HepG2 (cell line): Measurements from ENCODE around the gene PFDN2. TPM values are rescaled to one million over a fixed set of nuclear protein-coding genes. Genes with fewer than 3 reads are reported as not detected.

ENCODE experiments used
- ASH2L ChIP-seq: fragments of 300-600, 200-600 bp; sonication (generic); IDR thresholded peaks from 2 replicates; pipeline ENCODE4 v1.7.0; 2017; ENCODE audit warnings: low read depth, mild to moderate bottlenecking, moderate library complexity, mixed read lengths, low read length; ENCODE audit not compliant: insufficient read length
- E2F5 ChIP-seq: sonication (generic); formaldehyde crosslinking; conservative IDR thresholded peaks from 2 replicates; pipeline ENCODE4 v1.4.0; 2020; ENCODE audit warnings: missing genetic modification reagents
- IRX3 ChIP-seq: sonication (generic); formaldehyde crosslinking; IDR thresholded peaks from 2 replicates; pipeline ENCODE4 v1.8.1; 2023; ENCODE audit warnings: mild to moderate bottlenecking, low read depth, missing genetic modification reagents, borderline replicate concordance
- KAT8 ChIP-seq: IDR thresholded peaks from 2 replicates; pipeline ENCODE4 v1.6.1; 2016; ENCODE audit warnings: missing genetic modification reagents, missing compliant biosample characterization
- MEF2D ChIP-seq: sonication (generic); formaldehyde crosslinking; IDR thresholded peaks from 2 replicates; pipeline ENCODE4 v1.5.1; 2020; ENCODE audit warnings: mild to moderate bottlenecking, missing genetic modification reagents
- MZF1 ChIP-seq: sonication (generic); formaldehyde crosslinking; IDR thresholded peaks from 2 replicates; pipeline ENCODE4 v1.8.1; 2023; ENCODE audit warnings: mild to moderate bottlenecking, missing genetic modification reagents, borderline replicate concordance
- PHB2 ChIP-seq: fragments of 450-650 bp; IDR thresholded peaks from 2 replicates; pipeline ENCODE4 v1.6.1; 2018; ENCODE audit not compliant: partially characterized antibody
- RARG ChIP-seq: sonication (generic); formaldehyde crosslinking; IDR thresholded peaks from 2 replicates; pipeline ENCODE4 v1.4.0; 2020; ENCODE audit warnings: low read depth, mild to moderate bottlenecking, missing genetic modification reagents
- RORA ChIP-seq: sonication (generic); formaldehyde crosslinking; IDR thresholded peaks from 2 replicates; pipeline ENCODE4 v1.5.0; 2020; ENCODE audit warnings: mild to moderate bottlenecking, missing genetic modification reagents, moderate library complexity
- SIN3B ChIP-seq: fragments of 150-350 bp; IDR thresholded peaks from 2 replicates; pipeline ENCODE4 v1.6.1; 2014; ENCODE audit warnings: low read length
- SMAD9 ChIP-seq: sonication (generic); formaldehyde crosslinking; IDR thresholded peaks from 2 replicates; pipeline ENCODE4 v1.5.1; 2020; ENCODE audit warnings: mild to moderate bottlenecking, missing genetic modification reagents
- SRF ChIP-seq: IDR thresholded peaks from 2 replicates; pipeline ENCODE4 v1.6.1; 2011; ENCODE audit warnings: mild to moderate bottlenecking, low read depth, low read length, moderate library complexity
- STAT6 ChIP-seq: sonication (generic); formaldehyde crosslinking; IDR thresholded peaks from 2 replicates; pipeline ENCODE4 v1.4.0; 2020; ENCODE audit warnings: missing genetic modification reagents, mild to moderate bottlenecking, borderline replicate concordance
- U2AF1 ChIP-seq: fragments of 200-400 bp; formaldehyde crosslinking; optimal IDR thresholded peaks from 2 replicates; pipeline ENCODE3; 2017; ENCODE audit warnings: mild to moderate bottlenecking, low read depth, low read length
- YEATS2 ChIP-seq: sonication (generic); formaldehyde crosslinking; IDR thresholded peaks from 2 replicates; pipeline ENCODE4 v1.4.0; 2020; ENCODE audit warnings: missing genetic modification reagents, borderline replicate concordance
- ZFP62 ChIP-seq: sonication (generic); formaldehyde crosslinking; IDR thresholded peaks from 2 replicates; pipeline ENCODE4 v1.4.0; 2020; ENCODE audit warnings: missing genetic modification reagents
- ZMAT3 ChIP-seq: sonication (generic); formaldehyde crosslinking; conservative IDR thresholded peaks from 2 replicates; pipeline ENCODE4 v1.7.0; 2021; ENCODE audit warnings: missing genetic modification reagents
- ZNF451 ChIP-seq: sonication (generic); formaldehyde crosslinking; IDR thresholded peaks from 2 replicates; pipeline ENCODE4 v1.5.0; 2020; ENCODE audit warnings: mild to moderate bottlenecking, missing genetic modification reagents
- ZNF512 ChIP-seq: sonication (generic); formaldehyde crosslinking; IDR thresholded peaks from 2 replicates; pipeline ENCODE4 v1.4.0; 2020; ENCODE audit warnings: mild to moderate bottlenecking, missing genetic modification reagents
- ZNF670 ChIP-seq: sonication (generic); formaldehyde crosslinking; IDR thresholded peaks from 2 replicates; pipeline ENCODE4 v1.8.0; 2022; ENCODE audit warnings: mild to moderate bottlenecking, missing genetic modification reagents, borderline replicate concordance
- ZNF709 ChIP-seq: sonication (generic); formaldehyde crosslinking; IDR thresholded peaks from 2 replicates; pipeline ENCODE4 v1.5.0; 2020; ENCODE audit warnings: mild to moderate bottlenecking, missing genetic modification reagents
- ZNF775 ChIP-seq: sonication (generic); formaldehyde crosslinking; IDR thresholded peaks from 2 replicates; pipeline ENCODE4 v1.4.0; 2020; ENCODE audit warnings: missing genetic modification reagents, mild to moderate bottlenecking, moderate library complexity, borderline replicate concordance
- ZNF781 ChIP-seq: sonication (generic); formaldehyde crosslinking; IDR thresholded peaks from 2 replicates; pipeline ENCODE4 v1.5.1; 2020; ENCODE audit warnings: borderline replicate concordance, mild to moderate bottlenecking, missing genetic modification reagents; ENCODE audit errors: not compliant biosample characterization
- ZNF784 ChIP-seq: sonication (generic); formaldehyde crosslinking; IDR thresholded peaks from 2 replicates; pipeline ENCODE4 v1.5.1; 2020; ENCODE audit warnings: missing genetic modification reagents, mild to moderate bottlenecking, borderline replicate concordance
- ZNF792 ChIP-seq: IDR thresholded peaks from 2 replicates; pipeline ENCODE4 v1.6.1; 2016
- polyA plus RNA-seq, 8 experiments: library from polyadenylated mRNA; depleted of rRNA in 3 of 8; stranded (reverse) in 7 of 8; unstranded in 1 of 8; fragments of >200 nt; fragmentation: Illumina TruSeq in 4 of 8; extraction: Trizol in 4 of 8; gene quantifications; 2 replicates each; pipeline versions ENCODE4 v1.2.1 to v1.2.3, GENCODE V29; 2011 to 2016; ENCODE audit warnings: low read depth in 4 of 8, missing spikeins in 1 of 8, mixed read lengths in 1 of 8; ENCODE audit not compliant: insufficient read depth in 1 of 8
- total RNA-seq, 5 experiments: library from RNA; depleted of rRNA; stranded (reverse); fragments of >200 nt; fragmentation: Illumina TruSeq; extraction: Trizol; gene quantifications; 2 replicates each; pipeline ENCODE4 v1.2.3, GENCODE V29; 2016; ENCODE audit warnings: low read depth in 1 of 5

The PFDN2 gene
- total and polyA plus RNA-seq, 2 of the 13 experiments (the other 11 are each of a cell fraction or from before 2014, with no cell fraction given), result 62.6 to 63.6 TPM

- TF ChIP-seq STAT6 (no peak), SRF (no peak), ZNF512 (CRISPR knock-in tag) (no peak), ZNF670 (CRISPR knock-in tag) (peak; percentile 46; the same call in 1 of the 2 replicates), YEATS2 (CRISPR knock-in tag) (peak; percentile 56), U2AF1 (no peak), E2F5 (no peak), RARG (CRISPR knock-in tag) (no peak), ASH2L (peak; percentile 77), SIN3B (peak; percentile 61; the same call in 1 of the 2 replicates), ZNF792 (0 out of 2 replicates have a peak, but pooled peaks have one; percentile 27), KAT8 (CRISPR knock-in tag) (peak; percentile 60; the same call in 1 of the 2 replicates), RORA (CRISPR knock-in tag) (no peak), ZNF775 (CRISPR knock-in tag) (no peak), ZNF784 (CRISPR knock-in tag) (no peak), ZMAT3 (CRISPR knock-in tag) (peak; percentile 43; the same call in 1 of the 2 replicates), MEF2D (no peak), MZF1 (CRISPR knock-in tag) (no peak), ZFP62 (CRISPR knock-in tag) (no peak), ZNF781 (CRISPR knock-in tag) (peak; percentile 27), ZNF709 (CRISPR knock-in tag) (peak; percentile 37; the same call in 1 of the 2 replicates), PHB2 (no peak), ZNF451 (no peak), SMAD9 (CRISPR knock-in tag) (no peak), IRX3 (no peak)
Measured at GRCh38 chr1:161159087-161159912, 41.5 kb upstream of the PFDN2 start, which contains the start of gene USP21 (continued).
